DMS 273 treated with DMSO at 0.1 percent for 48 hours (cell line): ENCODE measurements around the gene PPWD1.

Source experiments
- DNase-seq: peaks from one replicate; lab custom pipeline; 2025; lab: John Stamatoyannopoulos, UW

Gene PPWD1

GRCh38 chr5:65624025-65624570 is 61.0 kb downstream of the PPWD1 start, which contains the start of gene TRIM23:
Gene TRIM23, minus strand, starts transcription at chr5:65624333. Its CDS starts 59 bp downstream, at chr5:65624274.
- DNase-seq, result peak; percentile 91

- peak; percentile 91 for DNase-seq
Measured at GRCh38 chr5:65624571-65625555, 61.8 kb downstream of the PPWD1 start, which contains the start of the genes SHLD3 and TRAPPC13. Gene SHLD3, plus strand, starts transcription at chr5:65625027. Its CDS starts 4,561 bp downstream, at chr5:65629588. Gene TRAPPC13, plus strand, starts transcription at chr5:65625027. Its CDS starts 34 bp downstream, at chr5:65625061.

GRCh38 chr5:65625743-65626142 is 62.6 kb downstream of the PPWD1 start:
- DNase-seq, result no peak

DNA sequence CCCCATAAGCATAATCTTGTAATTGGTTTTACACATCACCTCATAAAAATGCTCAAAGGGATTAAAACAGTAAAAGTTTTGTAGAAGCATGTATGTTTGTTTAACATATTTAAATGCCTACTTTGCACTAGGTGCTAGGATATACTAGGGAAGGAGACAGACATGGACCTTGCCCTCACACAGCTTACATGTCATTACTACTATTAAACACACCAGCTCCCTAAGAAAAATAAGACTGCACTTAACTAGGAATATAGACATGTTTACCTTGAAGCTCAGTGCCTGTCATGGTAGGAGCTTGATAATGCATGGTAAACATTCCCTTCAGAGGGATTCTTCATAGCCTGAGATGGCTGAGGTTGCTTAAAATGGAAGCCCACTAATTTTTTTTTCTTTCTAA is 67.9 kb downstream of the PPWD1 start:
- DNase-seq, result no peak
